GM23338 (cell line): ENCODE data around the gene TAF10. TPM values are rescaled to one million over a fixed set of nuclear protein-coding genes. Genes with fewer than 3 reads are reported as not detected.

ENCODE experiments used
- ATAC-seq: fragments of 200-7000 bp; cut with Tn5 transposase; 3 replicates; pipeline ENCODE4 v1.9.1; 2020
- DNase-seq: peaks from one replicate; pipeline ENCODE4 v3.0.0-alpha.2; 2015; ENCODE audit warnings: low spot score
- H2AFZ ChIP-seq: fragments of 200-600 bp; sonication (generic); 2 replicates; pipeline ENCODE4 v1.8.0; 2016; ENCODE audit warnings: antibody characterized with exemption, mild to moderate bottlenecking, moderate library complexity
- H3F3A ChIP-seq: fragments of 200-600 bp; sonication (generic); replicated peaks from 2 replicates; pipeline ENCODE4 v1.8.0; 2017; ENCODE audit warnings: antibody characterized with exemption, mixed run types, low read depth
- H3K27ac ChIP-seq: fragments of 200-600 bp; sonication (generic); 2 replicates; pipeline ENCODE4 v1.6.1; 2016; ENCODE audit warnings: low read depth
- H3K27me3 ChIP-seq: fragments of 200-600 bp; sonication (generic); 2 replicates; pipeline ENCODE4 v1.8.0; 2016; ENCODE audit warnings: mild to moderate bottlenecking, mixed run types, moderate library complexity; ENCODE audit not compliant: insufficient read depth
- H3K36me3 ChIP-seq: fragments of 200-600 bp; sonication (generic); 2 replicates; pipeline ENCODE4 v1.8.0; 2016; ENCODE audit warnings: mild to moderate bottlenecking; ENCODE audit not compliant: insufficient read depth
- H3K4me1 ChIP-seq: fragments of 200-600 bp; sonication (generic); 2 replicates; pipeline ENCODE4 v1.8.0; 2016; ENCODE audit warnings: mild to moderate bottlenecking, moderate library complexity; ENCODE audit not compliant: insufficient read depth
- H3K4me2 ChIP-seq: fragments of 200-600 bp; sonication (generic); 2 replicates; pipeline ENCODE4 v1.7.1; 2017; ENCODE audit warnings: mixed run types
- H3K4me3 ChIP-seq: fragments of 200-600 bp; sonication (generic); 2 replicates; pipeline ENCODE4 v1.6.1; 2016; ENCODE audit warnings: mixed run types
- H3K79me2 ChIP-seq: fragments of 200-600 bp; sonication (generic); replicated peaks from 2 replicates; pipeline ENCODE4 v1.8.0; 2017; ENCODE audit warnings: mild to moderate bottlenecking; ENCODE audit not compliant: insufficient read depth
- H3K9me2 ChIP-seq: fragments of 200-600 bp; sonication (generic); 2 replicates; pipeline ENCODE4 v1.8.0; 2017; ENCODE audit not compliant: insufficient read depth
- H4K20me1 ChIP-seq: fragments of 200-600 bp; sonication (generic); replicated peaks from 2 replicates; pipeline ENCODE4 v1.8.0; 2017; ENCODE audit warnings: mild to moderate bottlenecking; ENCODE audit not compliant: insufficient read depth
- H3K27ac Mint-ChIP-seq: 2 replicates; pipeline ENCODE4 v1.8.0; 2020; ENCODE audit warnings: inconsistent platforms, mild to moderate bottlenecking, moderate library complexity, mixed read lengths
- H3K27me3 Mint-ChIP-seq: 3 replicates; pipeline ENCODE4 v1.8.0; 2022; ENCODE audit warnings: low read depth, mild to moderate bottlenecking, moderate library complexity, mixed read lengths, inconsistent platforms; ENCODE audit not compliant: insufficient read depth, poor library complexity
- H3K36me3 Mint-ChIP-seq: 3 replicates; pipeline ENCODE4 v1.8.0; 2021; ENCODE audit warnings: low read depth, mild to moderate bottlenecking, inconsistent platforms, moderate library complexity, mixed read lengths
- H3K4me1 Mint-ChIP-seq: 3 replicates; pipeline ENCODE4 v1.8.0; 2020; ENCODE audit warnings: mild to moderate bottlenecking, inconsistent platforms, mixed read lengths
- H3K4me3 Mint-ChIP-seq: 3 replicates; pipeline ENCODE4 v1.8.0; 2021; ENCODE audit warnings: moderate library complexity, mild to moderate bottlenecking, inconsistent platforms, mixed read lengths
- H3K9me3 Mint-ChIP-seq: 3 replicates; pipeline ENCODE4 v1.8.0; 2020; ENCODE audit warnings: moderate library complexity, mild to moderate bottlenecking, inconsistent platforms, mixed read lengths
- CREB1 ChIP-seq: fragments of 250-450 bp; sonication (Bioruptor Pico); IDR thresholded peaks from 2 replicates; pipeline ENCODE4 v1.5.0; 2020; ENCODE audit warnings: low read depth, mild to moderate bottlenecking, moderate library complexity
- EZH2 ChIP-seq: fragments of 200-600 bp; sonication (generic); IDR thresholded peaks from one replicate; pipeline ENCODE4 v1.8.0; 2017; ENCODE audit warnings: antibody characterized with exemption, mild to moderate bottlenecking, low read depth; ENCODE audit not compliant: unreplicated experiment
- EZH2phosphoT487 ChIP-seq: fragments of 200-600 bp; sonication (generic); IDR thresholded peaks from one replicate; pipeline ENCODE4 v1.8.1; 2018; ENCODE audit warnings: antibody characterized with exemption; ENCODE audit not compliant: unreplicated experiment
- JUNB ChIP-seq: IDR thresholded peaks from one replicate; pipeline ENCODE4 v1.6.1; 2016; ENCODE audit warnings: antibody characterized with exemption; ENCODE audit not compliant: unreplicated experiment
- NANOG ChIP-seq: IDR thresholded peaks from 2 replicates; pipeline ENCODE4 v1.6.1; 2016; ENCODE audit warnings: antibody characterized with exemption, borderline replicate concordance
- POLR2AphosphoS5 ChIP-seq: IDR thresholded peaks from 2 replicates; pipeline ENCODE4 v1.6.1; 2016; ENCODE audit warnings: antibody characterized with exemption, low read depth
- STAT1 ChIP-seq: IDR thresholded peaks from one replicate; pipeline ENCODE4 v1.6.1; 2016; ENCODE audit warnings: antibody characterized with exemption; ENCODE audit not compliant: unreplicated experiment
- ZNF114 ChIP-seq: fragments of 250-450 bp; sonication (Bioruptor Pico); IDR thresholded peaks from 2 replicates; pipeline ENCODE4 v1.5.0; 2020; ENCODE audit warnings: mild to moderate bottlenecking, moderate library complexity
- ZNF331 ChIP-seq: fragments of 250-450 bp; sonication (Bioruptor Pico); IDR thresholded peaks from 2 replicates; pipeline ENCODE4 v1.5.0; 2020; ENCODE audit warnings: low read depth, mild to moderate bottlenecking, moderate library complexity
- ZNF462 ChIP-seq: fragments of 250-450 bp; sonication (Bioruptor Pico); IDR thresholded peaks from 2 replicates; pipeline ENCODE4 v1.5.0; 2020; ENCODE audit warnings: mild to moderate bottlenecking, moderate library complexity
- polyA plus RNA-seq: library from polyadenylated mRNA; unstranded; fragments of >200 nt; fragmentation: Nextera tagmentation; extraction: Ambion mirVana; gene quantifications from 2 replicates; pipeline ENCODE4 v1.2.1, GENCODE V29; 2016
- total RNA-seq: library from RNA; depleted of rRNA; stranded (reverse); fragments of >200 nt; shearing (Covaris generic); gene quantifications from 2 replicates; pipeline ENCODE4 v1.2.3, GENCODE V29; 2014
- TF ChIP-seq, protein P1 (sequence below): IDR thresholded peaks from one replicate; pipeline ENCODE4 v1.6.1; 2018; ENCODE audit warnings: antibody characterized with exemption; ENCODE audit not compliant: unreplicated experiment
- TF ChIP-seq, protein P2 (sequence below): IDR thresholded peaks from 2 replicates; pipeline ENCODE4 v1.6.1; 2016; ENCODE audit warnings: antibody characterized with exemption
- TF ChIP-seq, protein P3 (sequence below), 2 experiments: fragments of 200-600 bp in 1 of 2; sonication (generic) in 1 of 2; conservative IDR thresholded peaks; 2 replicates each; pipeline versions ENCODE4 v1.5.1 to v1.6.1; 2016 to 2017; ENCODE audit warnings: antibody characterized with exemption in 2 of 2, low read depth in 2 of 2, mild to moderate bottlenecking in 2 of 2, moderate library complexity in 1 of 2

Gene TAF10
- total and polyA plus RNA-seq, 2 experiments from 2014 or later, result 108 to 253 TPM

DNA sequence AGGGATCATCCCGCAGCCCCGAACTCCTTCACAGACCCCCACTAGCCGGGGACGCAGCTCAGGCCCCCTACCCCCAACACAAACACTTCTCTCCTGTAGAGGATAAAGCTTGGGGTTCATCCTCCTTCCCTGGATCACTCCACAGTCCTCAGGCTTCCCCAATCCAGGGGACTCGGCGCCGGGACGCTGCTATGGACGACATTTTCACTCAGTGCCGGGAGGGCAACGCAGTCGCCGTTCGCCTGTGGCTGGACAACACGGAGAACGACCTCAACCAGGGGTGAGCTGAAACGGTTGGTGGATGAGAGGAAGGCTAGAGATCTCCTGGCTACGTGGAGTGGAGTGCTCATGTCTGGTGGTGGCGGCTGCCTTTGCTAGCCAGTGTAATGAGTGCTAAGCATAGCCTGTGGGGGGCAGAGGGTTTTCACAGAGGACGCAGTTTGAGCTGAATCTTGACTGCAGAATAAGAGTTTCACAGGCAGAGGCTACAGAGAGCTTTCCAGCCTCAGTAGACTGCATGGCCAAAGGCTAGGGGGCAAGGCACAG is 7.9 kb downstream of the TAF10 start:
- Histone ChIP-seq H3F3A (peaks cover 16% of the 10 kb centered on the region), H4K20me1 (no peaks in the 10 kb centered on the region; the same call in 1 of the 2 replicates), H3K36me3 (peaks cover 21% of the 10 kb centered on the region; the same call in 1 of the 2 replicates), H3K4me2 (peak overlapping the region; percentile 90), H3K9me2 (no peaks in the 10 kb centered on the region), H3K27ac (peak overlapping the region; percentile 98), H3K79me2 (peaks cover 53% of the 10 kb centered on the region), H3K4me3 (peak overlapping the region; percentile 100), H2AFZ (peak overlapping the region; percentile 80), H3K27me3 (no peaks in the 10 kb centered on the region), H3K4me1 (peaks cover 23% of the 10 kb centered on the region)
- Mint-ChIP-seq H3K4me3 (no peak overlapping the region), H3K4me1 (peaks cover 20% of the 10 kb centered on the region; the same call in 2 of the 3 replicates), H3K27ac (no peak overlapping the region), H3K36me3 (peaks cover 39% of the 10 kb centered on the region), H3K27me3 (no peaks in the 10 kb centered on the region), H3K9me3 (no peaks in the 10 kb centered on the region)
- DNase-seq (peak; percentile 59), ATAC-seq (peak; percentile 28)
- no peak for TF ChIP-seq EZH2
- TF ChIP-seq, protein P1, sequence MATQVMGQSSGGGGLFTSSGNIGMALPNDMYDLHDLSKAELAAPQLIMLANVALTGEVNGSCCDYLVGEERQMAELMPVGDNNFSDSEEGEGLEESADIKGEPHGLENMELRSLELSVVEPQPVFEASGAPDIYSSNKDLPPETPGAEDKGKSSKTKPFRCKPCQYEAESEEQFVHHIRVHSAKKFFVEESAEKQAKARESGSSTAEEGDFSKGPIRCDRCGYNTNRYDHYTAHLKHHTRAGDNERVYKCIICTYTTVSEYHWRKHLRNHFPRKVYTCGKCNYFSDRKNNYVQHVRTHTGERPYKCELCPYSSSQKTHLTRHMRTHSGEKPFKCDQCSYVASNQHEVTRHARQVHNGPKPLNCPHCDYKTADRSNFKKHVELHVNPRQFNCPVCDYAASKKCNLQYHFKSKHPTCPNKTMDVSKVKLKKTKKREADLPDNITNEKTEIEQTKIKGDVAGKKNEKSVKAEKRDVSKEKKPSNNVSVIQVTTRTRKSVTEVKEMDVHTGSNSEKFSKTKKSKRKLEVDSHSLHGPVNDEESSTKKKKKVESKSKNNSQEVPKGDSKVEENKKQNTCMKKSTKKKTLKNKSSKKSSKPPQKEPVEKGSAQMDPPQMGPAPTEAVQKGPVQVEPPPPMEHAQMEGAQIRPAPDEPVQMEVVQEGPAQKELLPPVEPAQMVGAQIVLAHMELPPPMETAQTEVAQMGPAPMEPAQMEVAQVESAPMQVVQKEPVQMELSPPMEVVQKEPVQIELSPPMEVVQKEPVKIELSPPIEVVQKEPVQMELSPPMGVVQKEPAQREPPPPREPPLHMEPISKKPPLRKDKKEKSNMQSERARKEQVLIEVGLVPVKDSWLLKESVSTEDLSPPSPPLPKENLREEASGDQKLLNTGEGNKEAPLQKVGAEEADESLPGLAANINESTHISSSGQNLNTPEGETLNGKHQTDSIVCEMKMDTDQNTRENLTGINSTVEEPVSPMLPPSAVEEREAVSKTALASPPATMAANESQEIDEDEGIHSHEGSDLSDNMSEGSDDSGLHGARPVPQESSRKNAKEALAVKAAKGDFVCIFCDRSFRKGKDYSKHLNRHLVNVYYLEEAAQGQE, result no peak
- no peak for TF ChIP-seq CREB1 (CRISPR knock-in tag)
- no peak for TF ChIP-seq JUNB
- TF ChIP-seq ZNF462 (CRISPR knock-in tag), result no peak
- TF ChIP-seq, protein P2, sequence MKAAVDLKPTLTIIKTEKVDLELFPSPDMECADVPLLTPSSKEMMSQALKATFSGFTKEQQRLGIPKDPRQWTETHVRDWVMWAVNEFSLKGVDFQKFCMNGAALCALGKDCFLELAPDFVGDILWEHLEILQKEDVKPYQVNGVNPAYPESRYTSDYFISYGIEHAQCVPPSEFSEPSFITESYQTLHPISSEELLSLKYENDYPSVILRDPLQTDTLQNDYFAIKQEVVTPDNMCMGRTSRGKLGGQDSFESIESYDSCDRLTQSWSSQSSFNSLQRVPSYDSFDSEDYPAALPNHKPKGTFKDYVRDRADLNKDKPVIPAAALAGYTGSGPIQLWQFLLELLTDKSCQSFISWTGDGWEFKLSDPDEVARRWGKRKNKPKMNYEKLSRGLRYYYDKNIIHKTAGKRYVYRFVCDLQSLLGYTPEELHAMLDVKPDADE, result 0 out of 2 replicates have a peak, but pooled peaks have one; percentile 33
- no peak for TF ChIP-seq POLR2AphosphoS5
- no peak for TF ChIP-seq EZH2phosphoT487
- TF ChIP-seq ZNF114 (CRISPR knock-in tag), result no peak
- TF ChIP-seq, protein P3, sequence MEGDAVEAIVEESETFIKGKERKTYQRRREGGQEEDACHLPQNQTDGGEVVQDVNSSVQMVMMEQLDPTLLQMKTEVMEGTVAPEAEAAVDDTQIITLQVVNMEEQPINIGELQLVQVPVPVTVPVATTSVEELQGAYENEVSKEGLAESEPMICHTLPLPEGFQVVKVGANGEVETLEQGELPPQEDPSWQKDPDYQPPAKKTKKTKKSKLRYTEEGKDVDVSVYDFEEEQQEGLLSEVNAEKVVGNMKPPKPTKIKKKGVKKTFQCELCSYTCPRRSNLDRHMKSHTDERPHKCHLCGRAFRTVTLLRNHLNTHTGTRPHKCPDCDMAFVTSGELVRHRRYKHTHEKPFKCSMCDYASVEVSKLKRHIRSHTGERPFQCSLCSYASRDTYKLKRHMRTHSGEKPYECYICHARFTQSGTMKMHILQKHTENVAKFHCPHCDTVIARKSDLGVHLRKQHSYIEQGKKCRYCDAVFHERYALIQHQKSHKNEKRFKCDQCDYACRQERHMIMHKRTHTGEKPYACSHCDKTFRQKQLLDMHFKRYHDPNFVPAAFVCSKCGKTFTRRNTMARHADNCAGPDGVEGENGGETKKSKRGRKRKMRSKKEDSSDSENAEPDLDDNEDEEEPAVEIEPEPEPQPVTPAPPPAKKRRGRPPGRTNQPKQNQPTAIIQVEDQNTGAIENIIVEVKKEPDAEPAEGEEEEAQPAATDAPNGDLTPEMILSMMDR (conservative IDR thresholded peaks at IDR 0.05; ENCODE audit: low read depth in 2 of 2), result peak in 1 of 2 experiments; percentile 26; a peak in 2 of 4 replicates
- TF ChIP-seq STAT1, result no peak
- TF ChIP-seq ZNF331, result no peak
- no peak for TF ChIP-seq NANOG
